ENCODE results near the gene GYS1.
"Not testable (repeated sequence)": the region's sequence is repeated elsewhere in the genome, so short reads cannot be mapped to it uniquely, and the experiment has no call there.

The GYS1 gene

GRCh38 chr19:48926909-48927308 lies 66.2 kb downstream of the GYS1 start:
- no peak for TF ChIP-seq CTCF (IDR thresholded peaks at IDR 0.05; ENCODE audit: insufficient read depth, low read length, poor library complexity, severe bottlenecking)
- Histone ChIP-seq H3K4me3 (replicated peaks; ENCODE audit: low read depth, low read length) (no peak overlapping the region), H3K36me3 (ENCODE audit: control insufficient read depth, insufficient read depth, low read length) (peaks cover 5% of the 10 kb centered on the region), H3K27me3 (replicated peaks; ENCODE audit: control insufficient read depth, insufficient read depth, low read length) (no peaks in the 10 kb centered on the region)
- DNase-seq (ENCODE audit: extremely low read depth, insufficient read length) = no peak

- not testable (repeated sequence) for H3K27me3 ChIP-seq (replicated peaks; ENCODE audit: control insufficient read depth, insufficient read depth, low read length); DNase-seq (ENCODE audit: extremely low read depth, insufficient read length); H3K4me3 ChIP-seq (replicated peaks; ENCODE audit: low read depth, low read length)
- H3K36me3 ChIP-seq (ENCODE audit: control insufficient read depth, insufficient read depth, low read length) = peaks cover 14% of the 10 kb centered on the region
Measured at GRCh38 chr19:48925890-48926289, 67.2 kb downstream of the GYS1 start.

- no peak overlapping the region for H3K4me3 ChIP-seq (replicated peaks; ENCODE audit: low read depth, low read length)
- no peaks in the 10 kb centered on the region for H3K27me3 ChIP-seq (replicated peaks; ENCODE audit: control insufficient read depth, insufficient read depth, low read length)
- no peak for DNase-seq (ENCODE audit: extremely low read depth, insufficient read length)
- no peak for TF ChIP-seq CTCF (IDR thresholded peaks at IDR 0.05; ENCODE audit: insufficient read depth, low read length, poor library complexity, severe bottlenecking)
- peaks cover 16% of the 10 kb centered on the region for H3K36me3 ChIP-seq (ENCODE audit: control insufficient read depth, insufficient read depth, low read length)
Measured at GRCh38 chr19:48925240-48925843, 67.8 kb downstream of the GYS1 start.

GRCh38 chr19:48922548-48923490 lies 70.3 kb downstream of the GYS1 start:
- peaks cover 30% of the 10 kb centered on the region for H3K36me3 ChIP-seq (ENCODE audit: control insufficient read depth, insufficient read depth, low read length)
- no peak overlapping the region for H3K4me3 ChIP-seq (replicated peaks; ENCODE audit: low read depth, low read length)
- no peak for DNase-seq (ENCODE audit: extremely low read depth, insufficient read length)
- H3K27me3 ChIP-seq (replicated peaks; ENCODE audit: control insufficient read depth, insufficient read depth, low read length) = no peaks in the 10 kb centered on the region
- no peak for TF ChIP-seq CTCF (IDR thresholded peaks at IDR 0.05; ENCODE audit: insufficient read depth, low read length, poor library complexity, severe bottlenecking)

GRCh38 chr19:48921721-48922500 lies 71.2 kb downstream of the GYS1 start:
- H3K27me3 ChIP-seq (replicated peaks; ENCODE audit: control insufficient read depth, insufficient read depth, low read length) = no peaks in the 10 kb centered on the region
- H3K36me3 ChIP-seq (ENCODE audit: control insufficient read depth, insufficient read depth, low read length) = peaks cover 30% of the 10 kb centered on the region
- DNase-seq (ENCODE audit: extremely low read depth, insufficient read length) = no peak
- no peak overlapping the region for H3K4me3 ChIP-seq (replicated peaks; ENCODE audit: low read depth, low read length)
- TF ChIP-seq CTCF (IDR thresholded peaks at IDR 0.05; ENCODE audit: insufficient read depth, low read length, poor library complexity, severe bottlenecking) = no peak

GRCh38 chr19:48920949-48921348 lies 72.2 kb downstream of the GYS1 start:
- Histone ChIP-seq H3K27me3 (replicated peaks; ENCODE audit: control insufficient read depth, insufficient read depth, low read length) (no peaks in the 10 kb centered on the region), H3K36me3 (ENCODE audit: control insufficient read depth, insufficient read depth, low read length) (peaks cover 30% of the 10 kb centered on the region)
- TF ChIP-seq CTCF (IDR thresholded peaks at IDR 0.05; ENCODE audit: insufficient read depth, low read length, poor library complexity, severe bottlenecking) = no peak

GRCh38 chr19:48919271-48919670 lies 73.8 kb downstream of the GYS1 start:
- not testable (repeated sequence) for DNase-seq (ENCODE audit: extremely low read depth, insufficient read length); H3K4me3 ChIP-seq (replicated peaks; ENCODE audit: low read depth, low read length); H3K27me3 ChIP-seq (replicated peaks; ENCODE audit: control insufficient read depth, insufficient read depth, low read length)
- H3K36me3 ChIP-seq (ENCODE audit: control insufficient read depth, insufficient read depth, low read length) = peaks cover 34% of the 10 kb centered on the region

More at GRCh38 chr19:48920949-48921348, 72.2 kb downstream of the GYS1 start:
- DNase-seq (ENCODE audit: extremely low read depth, insufficient read length) = no peak
- H3K4me3 ChIP-seq (replicated peaks; ENCODE audit: low read depth, low read length) = no peak overlapping the region
